ENCODE measurements around the gene EBF4.

- no peak for TF ChIP-seq RAD51 (IDR thresholded peaks at IDR 0.05)
- no peak for TF ChIP-seq CBX5 (IDR thresholded peaks at IDR 0.05; ENCODE audit: low read depth)
- no peak for TF ChIP-seq POLR2A (IDR thresholded peaks at IDR 0.05; ENCODE audit: low read depth, low read length)
- TF ChIP-seq SMAD5 (IDR thresholded peaks at IDR 0.05; ENCODE audit: low read depth) = no peak
- no peak for TF ChIP-seq CTCF (IDR thresholded peaks at IDR 0.05 in 2 of 3, conservative IDR thresholded peaks at IDR 0.05 in 1 of 3; ENCODE audit: control insufficient read depth in 2 of 3, extremely low read depth in 1 of 3, insufficient read depth in 1 of 3, low read depth in 3 of 3, low read length in 3 of 3)
Measured at GRCh38 chr20:2692036-2692885, at the start of gene EBF4.

All from GM12878 (cell line).